CD14-positive monocyte (primary cell): ENCODE measurements around the gene BCDIN3D. TPM values are rescaled to one million over a fixed set of nuclear protein-coding genes. Genes with fewer than 3 reads are reported as not detected.

Source experiments
- DNase-seq, 3 donors: peaks; one replicate each; pipeline ENCODE4 v3.0.0-alpha.2; 2011 to 2022
- H2AFZ ChIP-seq: 2 replicates; pipeline ENCODE4 v1.6.0; 2012; ENCODE audit warnings: mild to moderate bottlenecking, low read depth, low read length, inconsistent platforms; ENCODE audit not compliant: insufficient read depth, poor library complexity, severe bottlenecking
- H3K27ac ChIP-seq, 2 donors: 1 replicate in 1 of 2; 2 replicates in 1 of 2; pipeline ENCODE4 v1.5.1; 2012 to 2013; ENCODE audit warnings: low read length in 2 of 2, control low read depth in 1 of 2, inconsistent platforms in 1 of 2, low read depth in 1 of 2, mild to moderate bottlenecking in 1 of 2
- H3K27me3 ChIP-seq, 2 donors: one replicate each; pipeline versions ENCODE4 v1.6.0 to v1.6.1; 2011 to 2013; ENCODE audit warnings: low read length in 2 of 2; ENCODE audit not compliant: control insufficient read depth in 2 of 2, insufficient read depth in 2 of 2
- H3K36me3 ChIP-seq, 2 donors: replicated peaks in 1 of 2; 1 replicate in 1 of 2; 2 replicates in 1 of 2; pipeline versions ENCODE4 v1.5.1 to v1.6.1; 2012 to 2013; ENCODE audit warnings: low read length in 2 of 2, control low read depth in 1 of 2, inconsistent platforms in 1 of 2, mild to moderate bottlenecking in 1 of 2; ENCODE audit not compliant: insufficient read depth in 2 of 2, control insufficient read depth in 1 of 2
- H3K4me1 ChIP-seq, 2 donors: 1 replicate in 1 of 2; 2 replicates in 1 of 2; pipeline versions ENCODE4 v1.5.1 to v1.6.1; 2012 to 2013; ENCODE audit warnings: low read length in 2 of 2, control low read depth in 1 of 2, inconsistent platforms in 1 of 2, mild to moderate bottlenecking in 1 of 2, moderate library complexity in 1 of 2; ENCODE audit not compliant: insufficient read depth in 2 of 2, control insufficient read depth in 1 of 2
- H3K4me2 ChIP-seq: replicated peaks from 2 replicates; pipeline ENCODE3; 2012; ENCODE audit warnings: low read length, moderate library complexity, mild to moderate bottlenecking; ENCODE audit not compliant: poor library complexity, severe bottlenecking; ENCODE audit errors: extremely low read depth
- H3K4me3 ChIP-seq, 3 experiments: fragments of 200-600 bp in 1 of 3; sonication (generic) in 1 of 3; replicated peaks in 1 of 3; 1 replicate in 2 of 3; 2 replicates in 1 of 3; pipeline ENCODE4 v1.5.1; 2011 to 2013; ENCODE audit warnings: low read length in 3 of 3, mild to moderate bottlenecking in 3 of 3, control low read depth in 2 of 3, low read depth in 2 of 3, inconsistent platforms in 1 of 3, moderate library complexity in 1 of 3
- H3K79me2 ChIP-seq: 2 replicates; pipeline ENCODE4 v1.6.0; 2012; ENCODE audit warnings: mild to moderate bottlenecking, control low read depth, inconsistent platforms, low read length, moderate library complexity; ENCODE audit not compliant: insufficient read depth
- H3K9ac ChIP-seq: 2 replicates; pipeline ENCODE4 v1.6.0; 2017; ENCODE audit warnings: low read length, mild to moderate bottlenecking; ENCODE audit not compliant: insufficient read depth, poor library complexity, severe bottlenecking
- H3K9me3 ChIP-seq, 2 donors: replicated peaks in 1 of 2; 1 replicate in 1 of 2; 2 replicates in 1 of 2; pipeline versions ENCODE4 v1.5.1 to v1.6.1; 2012 to 2013; ENCODE audit warnings: low read length in 2 of 2, control low read depth in 1 of 2; ENCODE audit not compliant: control insufficient read depth in 1 of 2, insufficient read depth in 1 of 2
- H4K20me1 ChIP-seq: 2 replicates; pipeline ENCODE4 v1.6.0; 2012; ENCODE audit warnings: mild to moderate bottlenecking, low read length, control low read depth, moderate library complexity; ENCODE audit not compliant: insufficient read depth
- H3K27ac Mint-ChIP-seq, 7 donors: one replicate each; pipeline ENCODE4 v1.8.0; 2020; ENCODE audit warnings: mild to moderate bottlenecking in 7 of 7, mixed read lengths in 7 of 7, moderate library complexity in 6 of 7, inconsistent platforms in 2 of 7
- H3K27me3 Mint-ChIP-seq, 3 donors: one replicate each; pipeline ENCODE4 v1.8.0; 2021 to 2022; ENCODE audit warnings: low read depth in 3 of 3, mild to moderate bottlenecking in 3 of 3, mixed read lengths in 3 of 3, moderate library complexity in 3 of 3, inconsistent platforms in 1 of 3
- H3K36me3 Mint-ChIP-seq, 2 donors: one replicate each; pipeline ENCODE4 v1.8.0; 2020; ENCODE audit warnings: mixed read lengths in 2 of 2, inconsistent platforms in 1 of 2, mild to moderate bottlenecking in 1 of 2
- H3K4me1 Mint-ChIP-seq: one replicate; pipeline ENCODE4 v1.8.0; 2020; ENCODE audit warnings: mild to moderate bottlenecking, mixed read lengths
- H3K4me3 Mint-ChIP-seq, 2 donors: one replicate each; pipeline ENCODE4 v1.8.0; 2020; ENCODE audit warnings: mild to moderate bottlenecking in 2 of 2, mixed read lengths in 2 of 2, moderate library complexity in 1 of 2
- H3K9me3 Mint-ChIP-seq, 7 donors: one replicate each; pipeline ENCODE4 v1.8.0; 2020 to 2022; ENCODE audit warnings: mixed read lengths in 7 of 7, mild to moderate bottlenecking in 6 of 7, moderate library complexity in 6 of 7, inconsistent platforms in 2 of 7
- CTCF ChIP-seq: fragments of 200-600 bp; IDR thresholded peaks from one replicate; pipeline ENCODE4 v1.8.0; 2022; ENCODE audit warnings: antibody characterized with exemption, mild to moderate bottlenecking
- WGBS: methylation state at CpG from one replicate; pipeline ENCODE4 v1.1.5; 2013; ENCODE audit warnings: missing lambda C conversion rate; ENCODE audit not compliant: insufficient coverage; 5-methylcytosine and 5-hydroxymethylcytosine counted together
- intact Hi-C, 2 donors: fragments of 100-400 bp; cut with micrococcal nuclease; formaldehyde crosslinking; loops; one replicate each; pipeline versions ENCODE4 v1.15.0 to v1.15.1; 2023
- polyA plus RNA-seq, 3 donors: library from polyadenylated mRNA; depleted of rRNA in 1 of 3; unstranded in 2 of 3; stranded (reverse) in 1 of 3; fragments of 300-500 nt in 2 of 3; fragments of >200 nt in 1 of 3; fragmentation: Illumina TruSeq in 2 of 3; gene quantifications; 1 replicate in 2 of 3; 2 replicates in 1 of 3; pipeline ENCODE4 v1.2.3, GENCODE V29; 2012 to 2021

Gene BCDIN3D
- polyA plus RNA-seq, 3 donors, result 0.71 to 1.2 (median 1.0) TPM

GRCh38 chr12:49831717-49832116, 11.2 kb downstream of the BCDIN3D start:
- Mint-ChIP-seq H3K4me3 (no peak overlapping the region), H3K9me3 (no peaks in the 10 kb centered on the region), H3K27me3 (peaks cover 0 to 2% (median 0%) of the 10 kb centered on the region in 3 donors), H3K4me1 (peaks cover 20% of the 10 kb centered on the region), H3K27ac (no peak overlapping the region), H3K36me3 (peaks cover 0 to 1% of the 10 kb centered on the region in 2 donors)
- intact Hi-C loops, result loop anchor here in 1 of 2 donors (10.0 kb wide), 1 partner anchor 197 kb away; no protein-coding TSS in a partner anchor
- Histone ChIP-seq H3K4me1 (peaks cover 18% of the 10 kb centered on the region in 2 donors), H3K4me2 (no peak overlapping the region), H3K27me3 (no peaks in the 10 kb centered on the region), H3K27ac (no peak overlapping the region), H3K4me3 (no peak overlapping the region), H2AFZ (no peak overlapping the region), H3K9me3 (no peaks in the 10 kb centered on the region), H3K36me3 (no peaks in the 10 kb centered on the region), H4K20me1 (peaks cover 10% of the 10 kb centered on the region), H3K79me2 (peaks cover 13% of the 10 kb centered on the region), H3K9ac (no peak overlapping the region)
- TF ChIP-seq CTCF, result no peak
- DNase-seq, result no peak
- WGBS, result 100% methylated on average over 1 of the region's 2 CpGs

- peaks cover 51% of the 10 kb centered on the region in 2 donors for H3K4me1 ChIP-seq
- no peak for TF ChIP-seq CTCF
- peaks cover 26% of the 10 kb centered on the region for H3K79me2 ChIP-seq
- no peaks in the 10 kb centered on the region for H3K9me3 ChIP-seq
- peaks cover 29% of the 10 kb centered on the region for H4K20me1 ChIP-seq
- peaks cover 0 to under 1% of the 10 kb centered on the region in 2 donors for H3K36me3 ChIP-seq
- peaks cover 52% of the 10 kb centered on the region for H3K4me1 Mint-ChIP-seq
- H3K9me3 Mint-ChIP-seq, result no peaks in the 10 kb centered on the region
- DNase-seq, result peak; percentile 91 to 95 (median 95)
- peaks cover 0 to 2% (median 0%) of the 10 kb centered on the region in 3 donors for H3K27me3 Mint-ChIP-seq
- H2AFZ ChIP-seq, result peak within 1 kb of the TSS; percentile 88
- peak within 1 kb of the TSS; percentile 66 to 95 (median 69) for H3K4me3 ChIP-seq
- intact Hi-C loops, result no loop called here
- peak within 1 kb of the TSS; percentile 66 for H3K9ac ChIP-seq
- peak within 1 kb of the TSS; percentile 57 to 100 for H3K27ac ChIP-seq
- no peaks in the 10 kb centered on the region for H3K27me3 ChIP-seq
- peak within 1 kb of the TSS; percentile 90 to 100 (median 96) for H3K27ac Mint-ChIP-seq
- peaks cover 1 to 3% of the 10 kb centered on the region in 2 donors for H3K36me3 Mint-ChIP-seq
- H3K4me2 ChIP-seq, result peak within 1 kb of the TSS; percentile 98
- H3K4me3 Mint-ChIP-seq, result peak within 1 kb of the TSS; percentile 96 to 97
- WGBS, result 0% methylated on average over 28 of the region's 61 CpGs
Measured at GRCh38 chr12:49828133-49829091, 14.5 kb downstream of the BCDIN3D start, which contains the start of gene NCKAP5L. NCKAP5L (minus strand) TSS chr12:49828413; CDS start chr12:49804044, 24,369 bp downstream.
